Karpas-422 (cell line): ENCODE measurements around the gene MGMT. TPM values are rescaled to one million over a fixed set of nuclear protein-coding genes. Genes with fewer than 3 reads are reported as not detected.

Experiments used
- DNase-seq: peaks from one replicate; pipeline ENCODE4 v3.0.0-alpha.2; 2015
- H2AFZ ChIP-seq: fragments of 200-600 bp; sonication (generic); 2 replicates; pipeline ENCODE4 v1.6.1; 2014; ENCODE audit warnings: antibody characterized with exemption, low read length, mixed read lengths
- H3K27ac ChIP-seq: fragments of 200-600 bp; sonication (generic); 2 replicates; pipeline ENCODE4 v1.5.1; 2014; ENCODE audit warnings: mild to moderate bottlenecking, low read length, moderate library complexity
- H3K27me3 ChIP-seq: fragments of 200-600 bp; sonication (generic); 2 replicates; pipeline ENCODE4 v1.6.1; 2014; ENCODE audit warnings: low read length, mixed read lengths
- H3K36me3 ChIP-seq: fragments of 200-600 bp; sonication (generic); 2 replicates; pipeline ENCODE4 v1.6.1; 2014; ENCODE audit warnings: low read length, mixed read lengths; ENCODE audit not compliant: insufficient read depth
- H3K4me1 ChIP-seq: fragments of 200-600 bp; sonication (generic); 2 replicates; pipeline ENCODE4 v1.6.1; 2014; ENCODE audit warnings: mild to moderate bottlenecking, low read length, mixed read lengths
- H3K4me2 ChIP-seq: fragments of 200-600 bp; sonication (generic); 2 replicates; pipeline ENCODE4 v1.6.1; 2014; ENCODE audit warnings: low read length, low read depth, mild to moderate bottlenecking; ENCODE audit not compliant: poor library complexity, severe bottlenecking
- H3K4me3 ChIP-seq: fragments of 200-600 bp; sonication (generic); 2 replicates; pipeline ENCODE4 v1.5.1; 2014; ENCODE audit warnings: mild to moderate bottlenecking, antibody characterized with exemption, low read length, mixed read lengths
- H3K79me2 ChIP-seq: fragments of 200-600 bp; sonication (generic); 2 replicates; pipeline ENCODE4 v1.6.1; 2014; ENCODE audit warnings: mild to moderate bottlenecking, low read length, mixed read lengths
- H3K9ac ChIP-seq: fragments of 200-600 bp; sonication (generic); 2 replicates; pipeline ENCODE4 v1.6.0; 2014; ENCODE audit warnings: low read length
- H3K9me2 ChIP-seq: fragments of 200-600 bp; sonication (generic), shearing (Covaris generic); replicated peaks from 2 replicates; pipeline ENCODE4 v1.6.0; 2014; ENCODE audit warnings: mild to moderate bottlenecking, low read length, moderate library complexity; ENCODE audit not compliant: insufficient read depth
- H3K9me3 ChIP-seq: fragments of 300-700, 200-600 bp; sonication (generic); 2 replicates; pipeline ENCODE4 v1.6.1; 2014; ENCODE audit warnings: low read length, mixed read lengths
- H4K20me1 ChIP-seq: fragments of 200-600 bp; sonication (generic); 2 replicates; pipeline ENCODE4 v1.6.1; 2014; ENCODE audit warnings: mild to moderate bottlenecking, antibody characterized with exemption, low read length, low read depth; ENCODE audit not compliant: insufficient read depth
- total RNA-seq: library from RNA; depleted of rRNA; stranded (reverse); fragments of >200 nt; shearing (Covaris generic); gene quantifications from 2 replicates; pipeline ENCODE4 v1.2.3, GENCODE V29; 2014; ENCODE audit warnings: low replicate concordance

Gene MGMT
- total RNA-seq, 1 experiment from 2014 or later: 22.5 TPM

DNA sequence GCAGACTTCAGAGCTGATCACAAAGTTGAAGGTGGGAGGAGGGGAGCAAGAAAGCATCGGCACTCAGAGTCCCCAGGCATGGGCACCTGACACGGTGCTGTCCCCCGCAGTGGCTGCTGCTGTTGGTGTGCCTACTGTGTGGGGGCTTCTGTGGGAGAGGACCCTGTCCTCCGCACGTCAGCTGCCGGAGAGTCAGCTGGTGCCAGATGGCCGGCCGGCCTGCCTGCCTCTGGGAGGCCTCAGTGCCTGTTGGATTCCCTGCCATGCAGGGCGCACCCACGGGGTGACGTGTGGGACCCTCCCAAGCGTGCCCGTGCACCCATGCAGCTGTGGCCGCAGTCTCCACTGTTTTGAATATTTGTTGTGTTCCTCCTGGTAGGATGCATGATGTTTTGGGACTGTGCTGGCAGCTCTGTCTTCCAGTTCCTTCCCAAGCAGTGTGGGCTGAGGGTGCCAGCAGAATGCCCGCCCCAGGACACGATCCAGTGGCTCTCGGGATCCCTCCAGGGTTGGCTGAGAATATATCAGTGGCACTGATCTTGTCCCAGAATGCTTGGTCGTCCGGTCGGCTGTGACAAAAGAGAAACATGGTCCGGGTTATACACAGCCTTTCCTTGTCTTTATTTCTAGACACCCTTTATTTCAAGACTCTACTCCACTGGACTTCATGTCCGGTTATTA is 185.6 kb downstream of the MGMT start:
- no peak overlapping the region for H3K27ac ChIP-seq
- no peak for DNase-seq

DNA sequence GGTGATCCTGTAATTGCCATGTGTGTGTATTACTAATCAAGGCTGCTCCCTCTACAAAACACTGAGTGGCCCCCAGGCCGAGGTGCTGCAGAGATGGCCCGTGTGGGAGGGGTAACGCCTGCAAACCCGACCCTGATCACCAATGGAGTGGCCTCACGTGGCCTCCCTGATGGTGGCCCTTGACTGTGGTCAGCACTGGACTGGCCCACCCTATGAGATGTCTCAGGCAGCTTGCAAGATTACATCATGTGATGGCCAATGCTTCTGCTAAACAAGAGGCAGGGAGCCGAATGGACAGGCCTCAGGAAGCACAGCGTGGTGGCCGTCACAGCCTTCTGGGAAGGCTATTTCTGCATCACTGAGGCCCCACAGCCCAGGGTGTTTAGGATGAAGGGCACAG is 186.4 kb downstream of the MGMT start:
- Histone ChIP-seq H2AFZ (no peak overlapping the region), H3K9me3 (peaks cover 20% of the 10 kb centered on the region; the same call in 1 of the 2 replicates), H3K36me3 (no peaks in the 10 kb centered on the region), H3K27ac (no peak overlapping the region), H3K27me3 (no peaks in the 10 kb centered on the region), H3K4me3 (no peak overlapping the region), H3K4me2 (no peak overlapping the region), H3K9me2 (no peaks in the 10 kb centered on the region), H3K4me1 (no peaks in the 10 kb centered on the region), H3K79me2 (no peaks in the 10 kb centered on the region), H3K9ac (no peak overlapping the region), H4K20me1 (no peaks in the 10 kb centered on the region)
- no peak for DNase-seq

More for the DNA sequence above, 185.6 kb downstream of the MGMT start:
- H3K9me2 ChIP-seq: no peaks in the 10 kb centered on the region
- no peaks in the 10 kb centered on the region for H3K79me2 ChIP-seq
- no peak overlapping the region for H3K4me2 ChIP-seq
- no peaks in the 10 kb centered on the region for H3K27me3 ChIP-seq
- peaks cover 20% of the 10 kb centered on the region; the same call in 1 of the 2 replicates for H3K9me3 ChIP-seq
- H4K20me1 ChIP-seq: no peaks in the 10 kb centered on the region
- H3K4me3 ChIP-seq: no peak overlapping the region
- H3K36me3 ChIP-seq: no peaks in the 10 kb centered on the region
- no peaks in the 10 kb centered on the region for H3K4me1 ChIP-seq
- H3K9ac ChIP-seq: no peak overlapping the region
- H2AFZ ChIP-seq: no peak overlapping the region

DNA sequence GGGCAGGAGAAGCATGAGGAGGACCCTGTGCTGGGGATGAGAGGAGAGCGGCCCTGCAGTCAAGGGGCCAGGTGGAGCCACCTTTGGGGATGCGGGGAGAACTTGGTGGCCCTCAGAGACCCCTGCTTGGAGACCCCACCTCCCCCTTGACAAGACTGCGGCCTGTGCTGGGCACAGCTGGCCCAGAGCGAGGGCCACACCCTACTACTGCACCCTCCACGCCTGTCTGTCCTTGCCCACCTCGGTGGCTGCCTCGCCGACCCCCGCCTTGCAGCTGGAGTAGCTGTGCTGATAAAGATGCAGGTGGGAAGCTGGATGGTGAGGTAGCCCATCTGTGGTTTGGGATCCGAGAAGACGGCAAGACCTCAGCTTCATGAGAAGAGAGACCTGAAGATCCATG is 186.8 kb downstream of the MGMT start:
- Histone ChIP-seq H3K4me2 (no peak overlapping the region), H3K4me3 (no peak overlapping the region)

DNA sequence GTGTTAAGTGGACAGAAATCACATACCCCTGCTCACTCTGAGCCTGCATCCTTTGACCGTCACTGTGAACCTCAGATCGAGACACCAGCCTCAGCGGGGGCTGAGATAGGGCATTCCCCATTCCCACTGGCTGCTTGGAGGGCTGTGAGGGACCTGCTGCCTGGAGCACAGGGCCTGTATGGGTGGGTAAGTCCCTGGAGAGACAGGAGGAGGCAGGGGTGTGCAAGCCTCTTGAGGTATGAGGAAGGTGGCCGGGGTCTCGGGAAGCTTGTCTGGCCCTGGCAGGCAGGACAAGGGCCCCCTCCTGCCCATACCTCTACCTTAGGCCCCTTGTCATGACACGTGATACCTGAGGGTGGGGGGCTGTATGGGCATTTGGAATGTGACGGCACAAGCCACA is 187.4 kb downstream of the MGMT start:
- Histone ChIP-seq H3K27ac (no peak overlapping the region), H3K27me3 (no peaks in the 10 kb centered on the region), H3K9ac (no peak overlapping the region), H3K4me3 (no peak overlapping the region), H3K4me2 (no peak overlapping the region), H3K9me2 (no peaks in the 10 kb centered on the region), H3K9me3 (peaks cover 13% of the 10 kb centered on the region; the same call in 1 of the 2 replicates), H4K20me1 (no peaks in the 10 kb centered on the region), H2AFZ (no peak overlapping the region), H3K36me3 (no peaks in the 10 kb centered on the region), H3K79me2 (no peaks in the 10 kb centered on the region), H3K4me1 (no peaks in the 10 kb centered on the region)
- no peak for DNase-seq

More for the DNA sequence above, 186.8 kb downstream of the MGMT start:
- Histone ChIP-seq H4K20me1 (no peaks in the 10 kb centered on the region), H3K9me3 (peaks cover 17% of the 10 kb centered on the region; the same call in 1 of the 2 replicates), H3K9me2 (no peaks in the 10 kb centered on the region), H3K79me2 (no peaks in the 10 kb centered on the region), H3K4me1 (no peaks in the 10 kb centered on the region), H3K27me3 (no peaks in the 10 kb centered on the region), H3K9ac (no peak overlapping the region), H2AFZ (no peak overlapping the region), H3K27ac (no peak overlapping the region), H3K36me3 (no peaks in the 10 kb centered on the region)
- no peak for DNase-seq

DNA sequence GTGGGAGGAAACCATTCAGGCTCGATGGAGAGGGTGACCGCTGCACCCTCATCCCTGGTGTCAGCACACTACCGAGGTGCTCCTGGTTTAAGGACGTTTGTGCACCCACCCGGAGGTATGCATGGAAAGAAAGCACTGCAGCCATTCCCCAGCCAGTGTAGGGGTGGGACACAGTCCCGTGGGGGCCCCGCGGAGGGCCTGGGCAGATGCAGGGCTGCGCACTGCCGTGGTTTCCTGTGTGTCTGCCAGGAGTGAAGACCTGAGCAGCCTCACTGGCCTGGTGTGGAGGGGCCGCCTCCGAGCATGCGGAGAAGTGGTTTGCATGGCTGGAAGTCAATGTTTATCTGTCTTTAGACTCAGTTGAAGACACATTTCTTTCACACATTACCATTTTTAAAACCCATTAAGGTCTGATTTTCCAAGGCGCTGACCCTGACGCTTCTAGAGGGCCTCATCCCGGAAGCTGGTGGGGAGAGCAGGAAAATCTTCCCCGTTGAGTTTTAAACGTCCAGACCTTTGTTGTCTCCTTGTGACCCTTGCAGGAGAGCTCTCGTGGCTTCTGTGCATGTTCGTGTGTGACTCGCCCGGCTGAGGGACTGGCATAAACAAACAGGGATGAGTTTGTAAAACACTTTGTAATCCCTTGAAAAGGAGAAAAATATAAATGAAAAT is 188.1 kb downstream of the MGMT start:
- no peak for DNase-seq
- no peak overlapping the region for H3K4me2 ChIP-seq

DNA sequence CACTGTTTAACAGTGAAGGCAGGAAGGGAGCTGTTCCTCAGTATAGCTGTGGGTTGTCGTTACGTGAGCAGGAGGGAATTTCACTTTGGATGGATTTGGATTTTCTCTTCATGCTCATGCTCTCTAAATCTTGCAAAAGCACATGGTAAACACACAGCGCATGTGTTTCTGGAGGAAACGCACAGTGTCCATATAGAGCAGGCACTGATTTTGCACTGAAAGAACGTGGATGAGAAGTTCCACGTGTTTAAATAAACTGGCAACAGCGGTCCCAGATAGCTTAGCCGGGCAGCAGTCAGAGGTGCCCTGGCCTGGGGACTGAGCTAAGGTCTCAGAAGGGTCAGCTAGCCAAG is 188.6 kb downstream of the MGMT start:
- no peaks in the 10 kb centered on the region for H3K4me1 ChIP-seq
- no peaks in the 10 kb centered on the region for H3K9me2 ChIP-seq
- no peak overlapping the region for H2AFZ ChIP-seq
- H3K27ac ChIP-seq: no peak overlapping the region
- H3K36me3 ChIP-seq: no peaks in the 10 kb centered on the region
- no peaks in the 10 kb centered on the region for H3K27me3 ChIP-seq
- peaks cover 8% of the 10 kb centered on the region; the same call in 1 of the 2 replicates for H3K9me3 ChIP-seq
- H3K4me3 ChIP-seq: no peak overlapping the region
- DNase-seq: no peak
- no peaks in the 10 kb centered on the region for H3K79me2 ChIP-seq
- no peak overlapping the region for H3K9ac ChIP-seq
- no peaks in the 10 kb centered on the region for H4K20me1 ChIP-seq
- no peak overlapping the region for H3K4me2 ChIP-seq

More for the DNA sequence above, 188.1 kb downstream of the MGMT start:
- Histone ChIP-seq H3K27ac (no peak overlapping the region), H3K36me3 (no peaks in the 10 kb centered on the region), H2AFZ (no peak overlapping the region), H3K9me2 (no peaks in the 10 kb centered on the region), H3K9ac (no peak overlapping the region), H4K20me1 (no peaks in the 10 kb centered on the region), H3K79me2 (no peaks in the 10 kb centered on the region), H3K4me3 (no peak overlapping the region), H3K4me1 (no peaks in the 10 kb centered on the region), H3K9me3 (peaks cover 11% of the 10 kb centered on the region; the same call in 1 of the 2 replicates), H3K27me3 (no peaks in the 10 kb centered on the region)

DNA sequence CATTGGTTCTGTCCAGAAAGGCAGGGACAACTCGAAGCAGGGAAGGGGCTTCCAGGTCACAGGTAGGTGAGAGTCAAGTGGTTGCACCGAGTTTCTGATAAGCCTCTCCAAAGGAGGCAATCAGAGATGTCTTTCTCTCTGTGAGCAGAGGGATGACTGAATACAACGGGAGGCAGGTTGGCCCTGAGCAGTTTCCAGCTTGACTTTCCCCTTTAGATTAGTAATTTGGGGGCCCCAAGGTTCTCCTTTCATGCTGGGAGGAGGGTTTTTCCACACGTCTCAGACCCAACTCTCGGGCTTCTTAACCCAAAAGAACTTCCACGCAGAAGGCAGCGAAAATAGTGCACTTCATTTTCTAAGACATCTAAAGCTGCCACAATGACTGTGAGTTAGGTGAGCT is 189.6 kb downstream of the MGMT start:
- DNase-seq: no peak
- no peaks in the 10 kb centered on the region for H3K9me2 ChIP-seq
- no peak overlapping the region for H3K4me2 ChIP-seq
- H3K79me2 ChIP-seq: no peaks in the 10 kb centered on the region
- H3K9me3 ChIP-seq: peaks cover 8% of the 10 kb centered on the region; the same call in 1 of the 2 replicates
- H4K20me1 ChIP-seq: no peaks in the 10 kb centered on the region
- no peak overlapping the region for H3K9ac ChIP-seq
- H3K4me1 ChIP-seq: no peaks in the 10 kb centered on the region
- H3K36me3 ChIP-seq: no peaks in the 10 kb centered on the region
- no peak overlapping the region for H3K4me3 ChIP-seq
- H3K27me3 ChIP-seq: no peaks in the 10 kb centered on the region
- no peak overlapping the region for H2AFZ ChIP-seq
- no peak overlapping the region for H3K27ac ChIP-seq

DNA sequence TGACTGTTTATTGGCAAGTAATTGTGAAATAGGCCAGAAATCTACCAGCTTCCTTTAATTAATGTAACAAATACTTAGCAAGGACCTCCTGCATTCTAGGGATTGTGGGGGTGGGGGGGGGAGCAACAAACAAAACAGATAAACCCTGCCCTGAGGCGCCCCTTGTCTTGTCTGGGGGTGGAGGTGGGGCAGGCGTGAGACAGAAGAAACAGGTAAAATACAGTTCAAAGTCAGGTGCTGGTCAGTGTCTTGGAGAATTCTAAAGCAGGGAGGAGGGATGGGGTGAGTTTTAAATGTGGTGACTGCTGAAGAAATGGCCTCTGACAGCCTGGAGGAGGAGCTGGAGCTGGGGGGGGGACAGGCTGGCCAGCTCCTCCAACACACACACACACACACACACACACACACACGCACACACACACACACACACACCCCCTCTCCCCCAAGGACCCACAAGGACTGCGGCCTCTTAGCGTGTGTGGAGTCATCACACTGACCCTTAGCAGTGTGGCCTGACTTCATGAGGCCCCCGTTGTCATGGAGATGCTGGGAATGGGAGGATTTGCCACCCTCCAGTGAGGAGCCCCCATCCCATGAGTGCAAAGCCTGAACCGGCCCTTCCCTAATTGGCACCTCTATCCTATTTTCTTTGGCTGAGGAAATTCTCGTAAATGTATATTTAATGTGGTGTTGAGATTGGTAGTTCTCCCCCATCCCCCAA is 190.4 kb downstream of the MGMT start:
- Histone ChIP-seq H4K20me1 (no peaks in the 10 kb centered on the region), H3K9me3 (peaks cover 5% of the 10 kb centered on the region; the same call in 1 of the 2 replicates)
- no peak for DNase-seq

More for the DNA sequence above, 190.4 kb downstream of the MGMT start:
- H3K9me2 ChIP-seq: no peaks in the 10 kb centered on the region
- H3K27me3 ChIP-seq: no peaks in the 10 kb centered on the region
- no peak overlapping the region for H3K27ac ChIP-seq
- no peaks in the 10 kb centered on the region for H3K4me1 ChIP-seq
- no peaks in the 10 kb centered on the region for H3K36me3 ChIP-seq
- H3K4me3 ChIP-seq: no peak overlapping the region
- H3K79me2 ChIP-seq: no peaks in the 10 kb centered on the region
- no peak overlapping the region for H3K9ac ChIP-seq
- no peak overlapping the region for H3K4me2 ChIP-seq
- H2AFZ ChIP-seq: no peak overlapping the region
